Upper lobe of right lung (tissue), 1 donor: ENCODE data around the gene MYCT1. TPM values are rescaled to one million over a fixed set of nuclear protein-coding genes. Genes with fewer than 3 reads are reported as not detected.

Source experiments
- ATAC-seq: fragments of 200-7000 bp; cut with Tn5 transposase; one replicate; pipeline ENCODE4 v1.9.1; 2020; ENCODE audit warnings: mild to moderate bottlenecking, moderate library complexity
- DNase-seq: peaks from one replicate; pipeline ENCODE4 v3.0.0-alpha.2; 2020
- H3K27ac ChIP-seq: fragments of 200-600 bp; one replicate; pipeline ENCODE4 v1.8.0; 2022
- H3K27me3 ChIP-seq: fragments of 200-600 bp; one replicate; pipeline ENCODE4 v1.8.0; 2022; ENCODE audit warnings: mild to moderate bottlenecking
- H3K36me3 ChIP-seq: fragments of 200-600 bp; one replicate; pipeline ENCODE4 v1.8.0; 2022
- H3K4me1 ChIP-seq: fragments of 200-600 bp; one replicate; pipeline ENCODE4 v1.8.0; 2022
- H3K4me3 ChIP-seq: fragments of 200-600 bp; one replicate; pipeline ENCODE4 v1.8.0; 2022; ENCODE audit warnings: mild to moderate bottlenecking
- H3K9me3 ChIP-seq: fragments of 200-600 bp; one replicate; pipeline ENCODE4 v1.8.0; 2022
- intact Hi-C: fragments of 100-400 bp; cut with DNase I; formaldehyde crosslinking; loops from one replicate; pipeline ENCODE4 v1.11.0; 2022
- total RNA-seq: library from RNA; stranded (reverse); fragmentation: NEBNext Ultra II Directional; extraction: Animal tissue kit (Norgen Biotek cat#: 25700); gene quantifications from one replicate; pipeline ENCODE4 v1.2.1, GENCODE V29; 2021
- TF ChIP-seq, protein P1 (sequence below): fragments of 200-600 bp; IDR thresholded peaks from one replicate; pipeline ENCODE4 v1.8.0; 2022; ENCODE audit warnings: antibody characterized with exemption
- donor health status: DM: no; HTN: yes; CAD: no; lungs with severe emphysema.

MYCT1 gene
- total RNA-seq, 1 donor from 2014 or later = 23.5 TPM

DNA sequence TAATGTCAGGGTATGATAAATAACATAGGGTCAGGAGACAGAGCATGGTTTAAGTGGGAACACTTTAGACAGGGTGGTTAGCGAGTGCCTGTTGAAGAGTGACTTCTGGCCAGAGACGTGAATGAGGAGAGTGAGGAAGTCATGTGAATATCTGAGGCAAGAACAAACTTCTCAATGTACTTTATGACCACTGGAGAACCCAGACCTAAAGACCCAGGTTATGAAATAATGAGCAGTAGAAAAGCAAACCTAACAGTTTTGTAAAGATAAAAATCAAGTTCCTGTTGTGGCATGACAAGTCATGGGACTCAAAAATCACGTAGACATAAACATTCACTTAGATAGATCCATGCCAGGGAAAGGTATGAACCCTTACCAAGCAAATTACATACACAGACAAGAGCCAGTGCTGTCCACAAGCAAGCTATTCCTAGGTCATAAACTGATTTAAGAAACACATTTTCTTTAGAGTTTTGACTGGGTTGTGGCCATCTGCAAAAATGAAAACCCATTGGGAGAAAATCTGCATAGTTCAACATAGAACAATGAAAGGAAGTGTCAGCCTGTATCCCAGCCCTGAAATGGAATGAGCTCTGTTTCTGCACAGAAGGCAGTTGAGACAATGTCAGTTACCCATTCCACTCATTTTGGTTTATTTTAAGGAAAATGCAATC lies 2.2 kb upstream of the MYCT1 start:
- intact Hi-C loops = no loop called here
- Histone ChIP-seq H3K4me1 (no peaks in the 10 kb centered on the region), H3K27me3 (no peaks in the 10 kb centered on the region), H3K4me3 (no peak overlapping the region), H3K36me3 (no peaks in the 10 kb centered on the region), H3K9me3 (no peaks in the 10 kb centered on the region), H3K27ac (peak overlapping the region; percentile 19)
- peak; percentile 70 for ATAC-seq
- TF ChIP-seq, protein P1, sequence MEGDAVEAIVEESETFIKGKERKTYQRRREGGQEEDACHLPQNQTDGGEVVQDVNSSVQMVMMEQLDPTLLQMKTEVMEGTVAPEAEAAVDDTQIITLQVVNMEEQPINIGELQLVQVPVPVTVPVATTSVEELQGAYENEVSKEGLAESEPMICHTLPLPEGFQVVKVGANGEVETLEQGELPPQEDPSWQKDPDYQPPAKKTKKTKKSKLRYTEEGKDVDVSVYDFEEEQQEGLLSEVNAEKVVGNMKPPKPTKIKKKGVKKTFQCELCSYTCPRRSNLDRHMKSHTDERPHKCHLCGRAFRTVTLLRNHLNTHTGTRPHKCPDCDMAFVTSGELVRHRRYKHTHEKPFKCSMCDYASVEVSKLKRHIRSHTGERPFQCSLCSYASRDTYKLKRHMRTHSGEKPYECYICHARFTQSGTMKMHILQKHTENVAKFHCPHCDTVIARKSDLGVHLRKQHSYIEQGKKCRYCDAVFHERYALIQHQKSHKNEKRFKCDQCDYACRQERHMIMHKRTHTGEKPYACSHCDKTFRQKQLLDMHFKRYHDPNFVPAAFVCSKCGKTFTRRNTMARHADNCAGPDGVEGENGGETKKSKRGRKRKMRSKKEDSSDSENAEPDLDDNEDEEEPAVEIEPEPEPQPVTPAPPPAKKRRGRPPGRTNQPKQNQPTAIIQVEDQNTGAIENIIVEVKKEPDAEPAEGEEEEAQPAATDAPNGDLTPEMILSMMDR = no peak
- no peak for DNase-seq

DNA sequence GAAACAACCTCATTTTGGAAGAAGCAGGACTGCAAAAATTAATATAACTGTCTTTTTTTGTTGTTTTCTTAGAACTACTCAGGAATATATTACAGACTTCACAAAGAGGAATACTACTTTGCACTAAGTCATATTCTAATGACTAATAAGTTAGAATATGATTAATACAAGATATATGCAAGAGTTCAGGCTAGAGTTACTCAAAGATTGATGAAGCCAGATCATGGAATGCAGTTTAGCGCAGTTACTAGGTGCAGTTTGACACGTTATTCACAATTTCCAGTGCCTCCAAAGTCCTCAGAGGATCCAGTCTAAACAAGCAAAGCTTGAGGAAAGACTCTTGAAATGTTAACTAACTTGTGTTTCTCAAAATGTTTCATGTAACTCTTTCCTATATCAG lies 1.2 kb upstream of the MYCT1 start:
- Histone ChIP-seq H3K27ac (no peak overlapping the region), H3K4me3 (no peak overlapping the region), H3K36me3 (no peaks in the 10 kb centered on the region), H3K27me3 (no peaks in the 10 kb centered on the region), H3K4me1 (no peaks in the 10 kb centered on the region), H3K9me3 (no peaks in the 10 kb centered on the region)
- ATAC-seq (no peak), DNase-seq (no peak)
- intact Hi-C loops = no loop called here
- TF ChIP-seq, protein P1 = no peak

DNA sequence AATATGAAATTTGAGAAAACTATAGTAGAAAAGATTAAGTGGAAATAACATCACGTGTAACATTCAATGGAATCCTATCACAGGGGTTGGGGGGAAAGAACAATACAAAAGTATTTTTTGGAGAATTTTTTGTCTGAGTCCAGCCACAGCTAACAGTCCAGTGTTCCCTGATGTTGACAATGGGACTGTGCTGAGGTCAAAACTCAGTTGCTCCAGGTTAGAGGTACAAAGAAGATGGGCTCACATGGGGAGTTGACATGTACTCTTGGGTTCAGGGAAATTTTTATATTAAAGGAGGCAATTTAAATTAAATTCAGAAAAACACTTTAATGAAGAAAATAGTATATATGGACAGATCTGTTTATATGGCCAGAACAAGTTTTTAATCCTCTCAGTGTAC lies 995 bp downstream of the MYCT1 start:
- Histone ChIP-seq H3K4me3 (peak overlapping the region; percentile 25), H3K27ac (peak overlapping the region; percentile 48)

DNA sequence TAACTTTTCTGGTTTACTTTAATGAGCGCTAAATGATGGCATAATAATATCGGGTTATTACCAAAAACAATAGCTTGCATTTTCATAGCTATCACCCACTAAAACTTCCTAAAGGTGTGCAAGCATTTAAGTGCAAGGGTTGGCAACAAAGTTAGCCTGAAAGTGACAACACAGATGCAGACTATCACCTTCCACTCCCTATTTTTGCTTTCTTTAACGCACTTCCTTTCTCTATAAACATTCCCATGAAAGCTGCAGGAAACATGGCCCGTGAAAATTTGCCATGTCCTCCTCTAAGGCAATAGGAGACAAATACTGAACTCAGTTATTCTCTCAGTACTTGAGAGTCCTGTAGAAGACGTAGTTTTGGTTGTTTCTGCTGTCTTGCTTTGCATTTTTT lies 2.7 kb downstream of the MYCT1 start:
- H3K27ac ChIP-seq = no peak overlapping the region
- no peaks in the 10 kb centered on the region for H3K36me3 ChIP-seq
- H3K4me1 ChIP-seq = no peaks in the 10 kb centered on the region
- no peaks in the 10 kb centered on the region for H3K9me3 ChIP-seq
- H3K27me3 ChIP-seq = no peaks in the 10 kb centered on the region
- peak overlapping the region; percentile 32 for H3K4me3 ChIP-seq
- intact Hi-C loops = no loop called here
- TF ChIP-seq, protein P1 = no peak
- DNase-seq (no peak), ATAC-seq (no peak)

More for the DNA sequence above, 995 bp downstream of the MYCT1 start:
- TF ChIP-seq, protein P1 = no peak
- DNase-seq = no peak
- Histone ChIP-seq H3K27me3 (no peaks in the 10 kb centered on the region), H3K9me3 (no peaks in the 10 kb centered on the region), H3K36me3 (no peaks in the 10 kb centered on the region), H3K4me1 (no peaks in the 10 kb centered on the region)
- ATAC-seq = no peak
- intact Hi-C loops = no loop called here

DNA sequence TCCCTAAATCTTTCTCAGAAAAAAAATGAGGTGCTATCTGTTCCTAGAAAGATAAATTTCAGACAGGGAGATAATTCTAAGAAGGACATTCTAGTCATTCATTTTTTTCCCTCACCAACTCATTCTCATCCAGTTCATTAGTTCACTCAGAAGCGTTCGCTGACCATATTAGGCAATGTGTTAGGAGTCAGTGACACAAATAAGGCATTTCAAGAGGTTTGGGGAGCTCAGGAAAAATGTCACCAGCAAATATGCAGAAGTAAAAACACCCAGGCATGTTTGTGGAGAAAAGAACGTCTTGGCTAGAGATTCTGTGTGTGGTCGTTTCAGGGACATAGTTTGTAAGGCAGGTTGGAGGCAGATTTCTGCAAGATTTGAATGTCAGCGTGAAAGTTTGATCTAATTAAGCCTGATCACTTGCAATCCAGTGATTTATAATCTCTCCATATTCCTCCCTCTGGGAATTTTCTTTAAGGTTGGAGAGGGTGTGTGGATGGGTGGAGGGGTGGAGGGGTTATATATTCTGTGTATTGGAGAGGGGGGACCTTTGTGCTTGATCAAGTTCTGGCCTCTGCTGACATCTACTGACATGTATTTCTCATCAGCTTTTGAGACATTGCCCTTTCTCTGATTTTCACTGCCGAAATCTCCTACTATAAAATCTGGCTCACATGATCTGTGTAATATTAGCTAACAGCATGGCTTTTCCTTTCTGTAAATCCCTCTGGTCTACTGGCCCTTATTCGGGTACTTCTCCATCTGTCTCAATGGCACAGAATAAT lies 3.6 kb downstream of the MYCT1 start:
- H3K4me3 ChIP-seq = peak overlapping the region; percentile 32
- H3K4me1 ChIP-seq = no peaks in the 10 kb centered on the region
- H3K27ac ChIP-seq = no peak overlapping the region
- H3K27me3 ChIP-seq = no peaks in the 10 kb centered on the region
- intact Hi-C loops = no loop called here
- no peaks in the 10 kb centered on the region for H3K36me3 ChIP-seq
- no peaks in the 10 kb centered on the region for H3K9me3 ChIP-seq
- no peak for DNase-seq
- TF ChIP-seq, protein P1 = no peak
- no peak for ATAC-seq
